Activated CD8-positive, alpha-beta memory T cell treated with anti-CD3 and anti-CD28 coated beads, Interleukin-2, amount 50 U/mL, for 4 hours (primary cell): ENCODE data around the gene BRD7.

Source experiments
- DNase-seq: peaks from one replicate; pipeline ENCODE4 v3.0.0-alpha.2; 2020

The BRD7 gene

GRCh38 chr16:50285406-50286003 lies 83.3 kb downstream of the BRD7 start:
- no peak for DNase-seq

- DNase-seq = no peak
Measured at GRCh38 chr16:50284131-50284911, 84.5 kb downstream of the BRD7 start.

- no peak for DNase-seq
Measured at GRCh38 chr16:50282955-50283631, 85.7 kb downstream of the BRD7 start.

- DNase-seq = peak; percentile 44
Measured at GRCh38 chr16:50282010-50282538, 86.7 kb downstream of the BRD7 start.

GRCh38 chr16:50281391-50282009 lies 87.3 kb downstream of the BRD7 start:
- DNase-seq = no peak

GRCh38 chr16:50280932-50281331 lies 87.9 kb downstream of the BRD7 start:
- no peak for DNase-seq

- no peak for DNase-seq
Measured at GRCh38 chr16:50279504-50279865, 89.3 kb downstream of the BRD7 start.

- DNase-seq = no peak
Measured at GRCh38 chr16:50278251-50278650, 90.5 kb downstream of the BRD7 start.

- DNase-seq = no peak
Measured at GRCh38 chr16:50276801-50277555, 91.8 kb downstream of the BRD7 start.

GRCh38 chr16:50276326-50276640 lies 92.5 kb downstream of the BRD7 start:
- DNase-seq = no peak

- no peak for DNase-seq
Measured at GRCh38 chr16:50275428-50276325, 93.1 kb downstream of the BRD7 start.

GRCh38 chr16:50275098-50275415 lies 93.7 kb downstream of the BRD7 start:
- DNase-seq = no peak

- peak; percentile 57 for DNase-seq
Measured at GRCh38 chr16:50274326-50275097, 94.3 kb downstream of the BRD7 start.

GRCh38 chr16:50273888-50274325 lies 94.9 kb downstream of the BRD7 start:
- no peak for DNase-seq

GRCh38 chr16:50273382-50273690 lies 95.5 kb downstream of the BRD7 start:
- no peak for DNase-seq

- DNase-seq = no peak
Measured at GRCh38 chr16:50272687-50273381, 96.0 kb downstream of the BRD7 start.

- DNase-seq = no peak
Measured at GRCh38 chr16:50272111-50272571, 96.6 kb downstream of the BRD7 start.

- DNase-seq = no peak
Measured at GRCh38 chr16:50271148-50272041, 97.4 kb downstream of the BRD7 start.

- no peak for DNase-seq
Measured at GRCh38 chr16:50270510-50271147, 98.2 kb downstream of the BRD7 start.
